Activated T-cell treated with anti-CD3 and anti-CD28 coated beads, Interleukin-2, amount 50 U/mL, for 4 hours (primary cell): Measurements from ENCODE around the gene AIP. TPM values are rescaled to one million over a fixed set of nuclear protein-coding genes. Genes with fewer than 3 reads are reported as not detected.
"Not testable (repeated sequence)": the region's sequence is repeated elsewhere in the genome, so short reads cannot be mapped to it uniquely, and the experiment has no call there.

Experiments
- ATAC-seq, 2 donors: fragments of 200-7000 bp; cut with Tn5 transposase; one replicate each; pipeline ENCODE4 v1.10.0; 2021
- DNase-seq: peaks from one replicate; pipeline ENCODE4 v3.0.0-alpha.2; 2020
- H3K27me3 Mint-ChIP-seq: one replicate; pipeline ENCODE4 v1.8.0; 2021; ENCODE audit warnings: low read depth, mixed read lengths
- H3K36me3 Mint-ChIP-seq: one replicate; pipeline ENCODE4 v1.8.0; 2022; ENCODE audit warnings: mixed read lengths; ENCODE audit not compliant: insufficient read depth
- H3K4me1 Mint-ChIP-seq: one replicate; pipeline ENCODE4 v1.8.0; 2021; ENCODE audit warnings: low read depth, mixed read lengths
- H3K4me3 Mint-ChIP-seq: one replicate; pipeline ENCODE4 v1.8.0; 2021; ENCODE audit warnings: mild to moderate bottlenecking, moderate library complexity, mixed read lengths
- H3K9me3 Mint-ChIP-seq: one replicate; pipeline ENCODE4 v1.8.0; 2021; ENCODE audit warnings: mixed read lengths
- total RNA-seq, 3 donors: library from RNA; stranded (reverse); gene quantifications; one replicate each; pipeline ENCODE4 v1.2.1, GENCODE V29; 2021

Gene AIP
- total RNA-seq, 3 donors from 2014 or later, result 156 to 183 (median 166) TPM

DNA sequence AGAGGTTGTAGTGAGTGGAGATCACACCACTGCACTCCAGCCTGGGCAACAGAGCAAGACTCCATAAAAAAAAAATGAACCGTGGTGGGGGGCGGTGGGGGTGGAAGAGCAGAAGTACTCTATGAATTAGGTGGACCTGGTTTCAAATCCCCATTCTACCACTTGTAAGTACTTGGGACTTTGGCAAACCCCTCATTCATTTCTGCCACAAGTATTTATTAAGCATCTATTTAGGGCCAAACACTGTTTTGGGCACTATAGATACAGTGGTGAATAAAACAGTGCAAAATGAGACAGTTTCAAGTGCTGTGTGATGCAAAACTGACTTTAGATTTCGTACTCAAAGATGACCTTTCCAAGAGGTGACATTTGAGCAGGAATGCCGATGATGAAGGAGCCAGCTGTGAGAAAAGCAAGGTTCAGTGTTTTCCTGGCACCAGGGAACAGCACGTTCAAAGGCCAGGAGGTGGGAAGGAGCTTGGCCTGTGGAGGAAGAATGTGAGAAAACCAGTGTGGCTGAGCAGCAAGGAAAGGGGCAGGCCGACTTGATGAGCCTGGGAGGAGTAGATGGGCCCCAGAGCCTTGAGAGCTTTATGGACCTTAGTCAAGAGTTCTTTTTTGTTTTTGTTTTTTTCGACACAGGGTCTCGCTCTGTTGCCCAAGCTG lies 12.4 kb upstream of the AIP start:
- Mint-ChIP-seq H3K4me3 (no peak overlapping the region), H3K36me3 (no peaks in the 10 kb centered on the region), H3K9me3 (no peaks in the 10 kb centered on the region), H3K27me3 (no peaks in the 10 kb centered on the region), H3K4me1 (peaks cover 21% of the 10 kb centered on the region)
- DNase-seq, result no peak
- ATAC-seq, result no peak

DNA sequence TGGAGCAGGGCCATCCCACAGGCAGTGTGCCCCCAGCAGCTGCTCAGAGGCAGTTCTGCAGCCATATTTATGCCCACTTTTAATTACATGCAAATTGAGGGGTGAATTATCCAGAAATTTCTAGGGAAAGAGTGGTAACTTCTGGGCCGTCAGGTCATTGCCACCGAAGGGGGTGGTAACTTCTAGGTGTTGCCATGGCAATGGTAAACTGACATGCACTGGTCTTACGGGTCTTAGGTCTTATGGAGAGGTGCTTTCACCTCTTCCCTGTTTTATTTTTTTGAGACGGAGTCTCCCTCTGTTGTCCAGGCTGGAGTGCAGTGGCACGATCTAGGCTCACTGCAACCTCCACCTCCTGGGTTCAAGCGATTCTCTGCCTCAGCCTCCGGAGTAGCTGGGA lies 9.9 kb upstream of the AIP start:
- DNase-seq, result no peak
- Mint-ChIP-seq H3K9me3 (no peaks in the 10 kb centered on the region), H3K36me3 (no peaks in the 10 kb centered on the region)

DNA sequence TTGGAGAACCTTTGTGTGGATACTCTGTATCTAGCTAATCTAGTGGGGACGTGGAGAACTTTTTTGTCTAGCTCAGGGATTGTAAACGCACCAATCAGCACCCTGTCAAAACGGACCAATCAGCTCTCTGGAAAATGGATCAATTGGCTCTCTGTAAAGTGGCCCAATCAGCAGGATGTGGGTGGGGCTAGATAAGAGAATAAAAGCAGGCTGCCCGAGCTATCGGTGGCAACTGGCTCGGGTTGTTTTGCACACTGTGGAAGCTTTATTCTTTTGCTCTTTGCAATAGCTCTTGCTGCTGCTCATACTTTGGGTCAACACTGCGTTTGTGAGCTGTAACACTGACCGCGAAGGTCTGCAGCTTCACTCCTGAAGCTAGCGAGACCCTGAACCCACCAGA lies 6.1 kb upstream of the AIP start:
- H3K9me3 Mint-ChIP-seq, H3K4me3 Mint-ChIP-seq, H3K36me3 Mint-ChIP-seq: not testable (repeated sequence)

More for the DNA sequence above, 9.9 kb upstream of the AIP start:
- ATAC-seq, result no peak
- Mint-ChIP-seq H3K27me3 (no peaks in the 10 kb centered on the region), H3K4me3 (no peak overlapping the region), H3K4me1 (peaks cover 10% of the 10 kb centered on the region)

GRCh38 chr11:67477344-67478050 lies 5.3 kb upstream of the AIP start:
- ATAC-seq, H3K4me3 Mint-ChIP-seq, DNase-seq, H3K27me3 Mint-ChIP-seq, H3K9me3 Mint-ChIP-seq, H3K4me1 Mint-ChIP-seq, H3K36me3 Mint-ChIP-seq: not testable (repeated sequence)

More for the DNA sequence above, 6.1 kb upstream of the AIP start:
- not testable (repeated sequence) for ATAC-seq, DNase-seq, H3K4me1 Mint-ChIP-seq, H3K27me3 Mint-ChIP-seq

- ATAC-seq (peak; percentile 0), DNase-seq (no peak)
- peaks cover 9% of the 10 kb centered on the region for H3K36me3 Mint-ChIP-seq
- H3K4me1 Mint-ChIP-seq, result peaks cover 46% of the 10 kb centered on the region
- H3K9me3 Mint-ChIP-seq, result no peaks in the 10 kb centered on the region
- peak overlapping the region; percentile 98 for H3K4me3 Mint-ChIP-seq
- no peaks in the 10 kb centered on the region for H3K27me3 Mint-ChIP-seq
Measured at GRCh38 chr11:67482275-67482826, 475 bp upstream of the AIP start.

GRCh38 chr11:67483831-67484665 lies 1.2 kb downstream of the AIP start:
- H3K27me3 Mint-ChIP-seq, result no peaks in the 10 kb centered on the region
- no peaks in the 10 kb centered on the region for H3K9me3 Mint-ChIP-seq
- ATAC-seq (peak; percentile 25 to 30), DNase-seq (no peak)
- H3K4me1 Mint-ChIP-seq, result peaks cover 62% of the 10 kb centered on the region
- peak overlapping the region; percentile 98 for H3K4me3 Mint-ChIP-seq
- peaks cover 15% of the 10 kb centered on the region for H3K36me3 Mint-ChIP-seq

GRCh38 chr11:67484847-67485311 lies 2.1 kb downstream of the AIP start:
- H3K4me1 Mint-ChIP-seq, result peaks cover 67% of the 10 kb centered on the region
- no peaks in the 10 kb centered on the region for H3K27me3 Mint-ChIP-seq
- DNase-seq (peak; percentile 49), ATAC-seq (peak; percentile 21 to 29)
- no peaks in the 10 kb centered on the region for H3K9me3 Mint-ChIP-seq
- H3K4me3 Mint-ChIP-seq, result peak overlapping the region; percentile 98
- H3K36me3 Mint-ChIP-seq, result peaks cover 20% of the 10 kb centered on the region

DNA sequence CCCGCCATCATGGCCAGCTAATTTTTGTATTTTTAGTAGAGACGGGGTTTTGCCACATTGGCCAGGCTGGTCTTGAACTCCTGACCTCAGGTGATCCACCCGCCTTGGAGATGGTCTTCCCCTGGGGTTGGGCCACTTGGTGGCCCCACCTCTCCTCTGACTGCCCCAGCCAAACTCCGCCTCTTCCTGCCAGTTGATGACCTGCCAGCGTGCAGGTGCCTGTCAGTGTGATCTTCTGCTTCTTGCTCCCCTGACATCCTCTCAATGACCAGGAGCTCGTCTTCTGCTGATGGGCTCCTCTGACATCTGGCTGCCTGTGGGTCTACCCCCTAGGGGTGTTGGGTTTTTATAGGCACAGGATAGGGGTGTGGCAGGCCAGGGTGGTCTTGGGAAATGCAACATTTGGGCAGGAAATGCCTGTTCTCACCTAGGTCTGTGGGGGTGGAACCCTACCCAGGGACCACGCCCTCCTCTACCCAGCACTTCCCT lies 3.1 kb downstream of the AIP start:
- H3K27me3 Mint-ChIP-seq, H3K9me3 Mint-ChIP-seq, ATAC-seq, DNase-seq: not testable (repeated sequence)
- Mint-ChIP-seq H3K4me3 (peak overlapping the region; percentile 66), H3K4me1 (peaks cover 68% of the 10 kb centered on the region), H3K36me3 (peaks cover 21% of the 10 kb centered on the region)

- DNase-seq (no peak), ATAC-seq (no peak)
- Mint-ChIP-seq H3K4me1 (peaks cover 68% of the 10 kb centered on the region), H3K36me3 (peaks cover 22% of the 10 kb centered on the region), H3K9me3 (no peaks in the 10 kb centered on the region), H3K4me3 (peak overlapping the region; percentile 66), H3K27me3 (no peaks in the 10 kb centered on the region)
Measured at GRCh38 chr11:67486481-67487195, 3.8 kb downstream of the AIP start.

GRCh38 chr11:67489203-67489884 lies 6.5 kb downstream of the AIP start:
- peaks cover 27% of the 10 kb centered on the region for H3K36me3 Mint-ChIP-seq
- ATAC-seq (no peak), DNase-seq (no peak)
- peaks cover 47% of the 10 kb centered on the region for H3K4me1 Mint-ChIP-seq
- no peaks in the 10 kb centered on the region for H3K9me3 Mint-ChIP-seq
- H3K27me3 Mint-ChIP-seq, result no peaks in the 10 kb centered on the region
- H3K4me3 Mint-ChIP-seq, result no peak overlapping the region

GRCh38 chr11:67489885-67490726 lies 7.3 kb downstream of the AIP start:
- peaks cover 39% of the 10 kb centered on the region for H3K4me1 Mint-ChIP-seq
- ATAC-seq, result no peak
- no peak for DNase-seq
- no peaks in the 10 kb centered on the region for H3K27me3 Mint-ChIP-seq
- no peaks in the 10 kb centered on the region for H3K9me3 Mint-ChIP-seq
- H3K36me3 Mint-ChIP-seq, result peaks cover 23% of the 10 kb centered on the region
- H3K4me3 Mint-ChIP-seq, result no peak overlapping the region

DNA sequence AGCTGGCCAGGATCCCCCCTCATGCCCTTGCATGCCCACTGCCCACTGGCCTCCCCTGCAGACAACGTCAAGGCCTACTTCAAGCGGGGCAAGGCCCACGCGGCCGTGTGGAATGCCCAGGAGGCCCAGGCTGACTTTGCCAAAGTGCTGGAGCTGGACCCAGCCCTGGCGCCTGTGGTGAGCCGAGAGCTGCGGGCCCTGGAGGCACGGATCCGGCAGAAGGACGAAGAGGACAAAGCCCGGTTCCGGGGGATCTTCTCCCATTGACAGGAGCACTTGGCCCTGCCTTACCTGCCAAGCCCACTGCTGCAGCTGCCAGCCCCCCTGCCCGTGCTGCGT lies 7.9 kb downstream of the AIP start:
- H3K9me3 Mint-ChIP-seq, result no peaks in the 10 kb centered on the region
- ATAC-seq (no peak), DNase-seq (no peak)
- no peaks in the 10 kb centered on the region for H3K27me3 Mint-ChIP-seq
- H3K4me3 Mint-ChIP-seq, result no peak overlapping the region
- peaks cover 23% of the 10 kb centered on the region for H3K36me3 Mint-ChIP-seq
- peaks cover 38% of the 10 kb centered on the region for H3K4me1 Mint-ChIP-seq
